Measurements from ENCODE around the gene MAN1C1. TPM values are rescaled to one million over a fixed set of nuclear protein-coding genes. Genes with fewer than 3 reads are reported as not detected.

The MAN1C1 gene
- total RNA-seq, 4 donors from 2014 or later = 11.0 to 20.9 (median 15.9) TPM

DNA sequence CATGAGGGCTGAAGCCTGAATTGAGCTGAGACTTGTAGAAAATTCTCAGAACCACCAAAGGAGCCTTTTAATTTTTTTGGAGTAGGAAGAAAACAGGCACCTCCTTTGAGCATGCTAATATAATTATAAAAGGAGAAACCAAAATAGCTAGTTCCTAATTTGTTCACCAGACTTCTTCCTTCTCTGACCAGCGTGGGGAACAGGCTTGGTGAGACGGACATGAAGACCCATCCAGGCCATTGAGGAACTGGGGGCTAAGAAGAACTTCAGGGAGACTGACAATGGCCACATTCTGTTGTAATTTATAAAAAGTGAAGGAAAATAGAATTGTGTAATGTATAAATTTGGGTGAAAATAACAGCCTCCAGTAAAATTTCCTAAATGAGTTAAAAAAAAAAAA, 62.6 kb downstream of the MAN1C1 start:
- TF ChIP-seq, protein P1, sequence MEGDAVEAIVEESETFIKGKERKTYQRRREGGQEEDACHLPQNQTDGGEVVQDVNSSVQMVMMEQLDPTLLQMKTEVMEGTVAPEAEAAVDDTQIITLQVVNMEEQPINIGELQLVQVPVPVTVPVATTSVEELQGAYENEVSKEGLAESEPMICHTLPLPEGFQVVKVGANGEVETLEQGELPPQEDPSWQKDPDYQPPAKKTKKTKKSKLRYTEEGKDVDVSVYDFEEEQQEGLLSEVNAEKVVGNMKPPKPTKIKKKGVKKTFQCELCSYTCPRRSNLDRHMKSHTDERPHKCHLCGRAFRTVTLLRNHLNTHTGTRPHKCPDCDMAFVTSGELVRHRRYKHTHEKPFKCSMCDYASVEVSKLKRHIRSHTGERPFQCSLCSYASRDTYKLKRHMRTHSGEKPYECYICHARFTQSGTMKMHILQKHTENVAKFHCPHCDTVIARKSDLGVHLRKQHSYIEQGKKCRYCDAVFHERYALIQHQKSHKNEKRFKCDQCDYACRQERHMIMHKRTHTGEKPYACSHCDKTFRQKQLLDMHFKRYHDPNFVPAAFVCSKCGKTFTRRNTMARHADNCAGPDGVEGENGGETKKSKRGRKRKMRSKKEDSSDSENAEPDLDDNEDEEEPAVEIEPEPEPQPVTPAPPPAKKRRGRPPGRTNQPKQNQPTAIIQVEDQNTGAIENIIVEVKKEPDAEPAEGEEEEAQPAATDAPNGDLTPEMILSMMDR (IDR thresholded peaks at IDR 0.05; ENCODE audit: low read depth) = no peak

DNA sequence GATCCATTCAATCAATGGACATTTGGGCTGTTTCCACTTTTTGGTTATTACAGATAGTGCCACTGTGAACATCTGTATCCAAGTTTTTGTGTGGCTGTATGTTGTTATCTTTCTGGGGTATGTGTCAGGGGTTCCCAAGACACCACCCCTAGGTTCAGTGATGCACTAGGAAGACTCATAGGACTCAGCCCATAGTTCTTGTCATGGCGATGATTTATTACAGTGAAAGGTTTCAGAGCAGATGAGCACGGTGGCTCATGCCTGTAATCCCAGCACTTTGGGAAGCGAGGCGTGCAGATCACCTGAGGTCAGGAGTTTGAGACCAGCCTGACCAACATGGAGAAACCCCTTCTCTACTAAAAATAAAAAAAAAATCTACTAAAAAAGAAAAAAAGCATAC, 64.1 kb downstream of the MAN1C1 start:
- TF ChIP-seq, protein P1 (IDR thresholded peaks at IDR 0.05; ENCODE audit: low read depth) = no peak

DNA sequence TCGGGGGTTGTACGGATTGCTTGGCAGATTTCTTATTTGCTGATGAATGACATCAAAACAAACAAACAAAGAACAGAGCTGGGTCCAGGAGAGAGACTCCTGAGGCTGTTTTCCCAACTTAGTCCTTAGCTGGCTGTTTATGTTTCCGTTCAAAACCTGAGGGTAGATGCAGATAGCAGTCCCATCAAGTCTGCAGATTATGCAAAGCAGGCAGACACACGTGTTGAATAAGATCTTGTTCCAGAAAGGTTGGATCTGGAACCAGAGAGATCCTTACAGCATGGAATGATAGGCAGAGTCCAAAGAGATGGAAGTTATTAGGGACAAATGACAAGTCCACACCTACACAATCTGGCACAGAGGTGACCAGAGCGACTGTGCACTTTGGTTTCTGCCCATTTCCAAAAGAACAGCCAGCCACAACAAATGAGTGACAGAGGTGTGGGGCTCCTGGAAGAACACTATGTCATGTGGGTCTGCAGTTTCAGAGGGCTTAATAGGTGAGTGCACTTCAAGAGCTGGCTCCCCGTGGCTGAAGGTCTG, 65.5 kb downstream of the MAN1C1 start:
- TF ChIP-seq, protein P1 (IDR thresholded peaks at IDR 0.05; ENCODE audit: low read depth) = no peak

DNA sequence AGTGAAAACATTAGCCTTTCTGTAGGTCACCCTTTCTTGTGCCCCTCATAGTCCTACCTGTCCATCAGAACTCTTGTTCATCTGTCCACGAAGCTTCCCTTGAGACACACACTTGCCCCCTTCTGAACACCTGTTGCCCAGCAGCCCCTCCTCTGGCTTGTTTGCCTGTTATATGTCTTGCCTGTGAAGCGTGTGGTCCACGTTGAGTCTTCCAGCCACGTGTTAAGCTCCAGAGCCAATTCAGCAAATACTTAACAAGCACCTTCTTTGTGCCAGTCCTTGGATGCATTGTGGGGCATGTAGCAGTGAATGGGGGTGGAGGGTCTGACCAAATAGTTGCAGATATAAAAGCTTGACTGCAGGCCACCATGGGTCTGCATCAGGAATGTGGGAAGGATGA, 66.6 kb downstream of the MAN1C1 start:
- TF ChIP-seq, protein P1 (IDR thresholded peaks at IDR 0.05; ENCODE audit: low read depth) = no peak

DNA sequence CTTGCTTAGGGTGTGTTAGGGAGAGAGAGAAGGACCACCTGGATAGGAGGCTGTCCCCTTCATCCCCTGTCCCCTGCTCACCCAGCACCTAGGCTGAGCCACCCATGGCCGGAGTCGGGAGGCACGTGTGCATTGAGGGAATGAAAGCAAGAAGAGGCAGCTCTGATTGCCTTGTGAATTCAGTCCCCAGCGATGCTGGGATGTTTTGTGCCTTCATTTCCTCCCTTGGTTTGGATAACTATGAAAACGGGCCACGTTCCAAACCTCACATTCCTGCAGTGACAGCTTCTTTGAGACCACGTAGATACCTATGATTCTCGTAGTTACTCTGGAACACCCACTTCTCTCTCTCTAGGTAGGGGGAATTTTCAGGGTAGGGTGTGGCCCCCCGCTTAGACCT, 67.1 kb downstream of the MAN1C1 start:
- TF ChIP-seq, protein P1 (IDR thresholded peaks at IDR 0.05; ENCODE audit: low read depth) = no peak

DNA sequence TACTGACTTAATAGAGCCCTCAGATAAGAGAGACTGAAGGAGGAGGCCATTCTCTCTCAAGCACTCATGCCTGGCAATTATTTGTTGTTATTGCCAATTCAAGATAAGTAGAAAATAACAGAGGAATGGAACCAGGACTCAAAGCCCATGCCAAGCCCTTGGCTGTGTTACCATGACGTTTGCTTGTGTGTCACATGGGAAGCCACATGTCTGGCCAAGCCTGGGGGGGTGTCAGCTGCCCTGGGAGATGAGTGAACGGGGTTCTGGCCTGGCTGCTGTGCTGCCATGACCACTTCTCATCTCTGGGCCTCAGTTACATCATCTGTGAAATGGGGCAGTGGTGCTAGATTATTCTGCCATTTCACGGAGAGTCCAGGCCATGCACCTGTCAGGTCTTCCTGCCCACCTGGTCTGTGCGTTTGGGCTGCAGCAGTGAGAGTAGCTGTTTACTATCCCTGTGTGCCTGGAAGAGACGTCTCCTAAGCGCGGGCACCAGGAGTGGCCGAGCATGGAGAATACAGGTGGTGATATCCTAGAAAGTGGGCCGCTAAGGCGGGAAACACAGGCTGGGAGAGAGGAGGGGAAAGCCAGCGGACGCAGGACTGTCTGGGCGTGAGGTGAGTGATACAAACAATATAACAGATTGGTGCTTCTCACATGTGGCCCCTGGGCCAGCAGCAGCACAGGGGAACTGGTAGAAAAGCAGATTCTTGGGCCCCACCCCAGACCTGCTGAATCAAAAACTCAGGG, 67.8 kb downstream of the MAN1C1 start:
- TF ChIP-seq, protein P1 (IDR thresholded peaks at IDR 0.05; ENCODE audit: low read depth) = no peak

DNA sequence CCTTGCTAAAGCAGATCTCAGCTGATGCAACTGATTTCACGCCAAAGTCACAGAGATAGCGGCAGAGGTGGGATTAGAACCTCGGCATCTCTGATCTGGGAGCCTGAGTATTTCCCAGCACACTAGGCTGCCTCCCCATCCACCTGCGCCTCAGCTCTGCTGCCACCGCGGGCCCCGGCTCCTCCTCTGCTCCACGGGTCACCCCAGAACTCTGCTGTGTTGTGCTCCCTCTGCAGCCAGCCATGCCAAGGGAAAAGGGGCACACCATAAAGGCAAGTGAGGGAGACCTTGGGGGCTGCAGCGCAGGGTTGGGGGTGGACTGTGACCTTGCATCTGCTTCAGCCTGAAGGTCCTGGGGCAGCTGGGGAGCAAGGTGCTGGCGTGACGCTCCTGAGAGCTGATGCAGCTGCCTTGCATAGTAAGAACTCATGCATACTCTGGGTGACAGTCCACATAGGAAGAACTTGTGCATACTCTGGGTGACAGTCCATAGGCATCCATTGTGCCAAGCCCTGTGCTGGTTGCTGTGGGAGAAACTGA, 68.7 kb downstream of the MAN1C1 start:
- TF ChIP-seq, protein P1 (IDR thresholded peaks at IDR 0.05; ENCODE audit: low read depth) = no peak

All from subcutaneous adipose tissue (tissue), 4 donors.